Epithelial cell of proximal tubule (primary cell): ENCODE data around the gene HSD17B8. TPM values are rescaled to one million over a fixed set of nuclear protein-coding genes. Genes with fewer than 3 reads are reported as not detected.

Experiments
- DNase-seq: peaks from one replicate; pipeline ENCODE4 v3.0.0-alpha.2; 2011; ENCODE audit warnings: low read depth
- H3K4me3 ChIP-seq: 2 replicates; pipeline ENCODE4 v1.5.1; 2011; ENCODE audit warnings: low read depth, mild to moderate bottlenecking, low read length
- total RNA-seq: library from RNA; depleted of rRNA; stranded (reverse); fragments of >200 nt; gene quantifications from 2 replicates; pipeline ENCODE4 v1.2.3, GENCODE V29; 2015
- TF ChIP-seq, protein P1 (sequence below): conservative IDR thresholded peaks from 2 replicates; pipeline ENCODE4 v1.5.1; 2012; ENCODE audit warnings: low read depth, mild to moderate bottlenecking, low read length

HSD17B8 gene
- total RNA-seq, 1 donor from 2014 or later, result 16.3 TPM

GRCh38 chr6:33167374-33168283 is 36.8 kb upstream of the HSD17B8 start:
- DNase-seq, result no peak

DNA sequence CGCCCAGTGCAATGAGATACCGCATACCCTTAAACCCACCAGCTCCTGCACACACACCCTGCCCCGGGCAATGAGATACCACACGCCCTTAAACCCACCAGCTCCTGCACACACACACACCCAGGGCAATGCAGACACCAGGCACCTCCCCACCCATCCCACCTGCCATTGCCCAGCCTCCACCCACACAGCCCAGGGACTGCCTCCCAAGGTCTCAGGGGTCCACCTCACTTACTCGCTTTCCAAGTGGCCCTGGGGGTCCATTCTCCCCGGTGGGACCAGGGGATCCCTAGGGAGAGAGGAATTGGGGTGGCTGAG is 36.2 kb upstream of the HSD17B8 start:
- no peak overlapping the region for H3K4me3 ChIP-seq
- TF ChIP-seq, protein P1, sequence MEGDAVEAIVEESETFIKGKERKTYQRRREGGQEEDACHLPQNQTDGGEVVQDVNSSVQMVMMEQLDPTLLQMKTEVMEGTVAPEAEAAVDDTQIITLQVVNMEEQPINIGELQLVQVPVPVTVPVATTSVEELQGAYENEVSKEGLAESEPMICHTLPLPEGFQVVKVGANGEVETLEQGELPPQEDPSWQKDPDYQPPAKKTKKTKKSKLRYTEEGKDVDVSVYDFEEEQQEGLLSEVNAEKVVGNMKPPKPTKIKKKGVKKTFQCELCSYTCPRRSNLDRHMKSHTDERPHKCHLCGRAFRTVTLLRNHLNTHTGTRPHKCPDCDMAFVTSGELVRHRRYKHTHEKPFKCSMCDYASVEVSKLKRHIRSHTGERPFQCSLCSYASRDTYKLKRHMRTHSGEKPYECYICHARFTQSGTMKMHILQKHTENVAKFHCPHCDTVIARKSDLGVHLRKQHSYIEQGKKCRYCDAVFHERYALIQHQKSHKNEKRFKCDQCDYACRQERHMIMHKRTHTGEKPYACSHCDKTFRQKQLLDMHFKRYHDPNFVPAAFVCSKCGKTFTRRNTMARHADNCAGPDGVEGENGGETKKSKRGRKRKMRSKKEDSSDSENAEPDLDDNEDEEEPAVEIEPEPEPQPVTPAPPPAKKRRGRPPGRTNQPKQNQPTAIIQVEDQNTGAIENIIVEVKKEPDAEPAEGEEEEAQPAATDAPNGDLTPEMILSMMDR, result no peak
- DNase-seq, result no peak

More at GRCh38 chr6:33167374-33168283, 36.8 kb upstream of the HSD17B8 start:
- no peak overlapping the region for H3K4me3 ChIP-seq
- TF ChIP-seq, protein P1, result no peak

DNA sequence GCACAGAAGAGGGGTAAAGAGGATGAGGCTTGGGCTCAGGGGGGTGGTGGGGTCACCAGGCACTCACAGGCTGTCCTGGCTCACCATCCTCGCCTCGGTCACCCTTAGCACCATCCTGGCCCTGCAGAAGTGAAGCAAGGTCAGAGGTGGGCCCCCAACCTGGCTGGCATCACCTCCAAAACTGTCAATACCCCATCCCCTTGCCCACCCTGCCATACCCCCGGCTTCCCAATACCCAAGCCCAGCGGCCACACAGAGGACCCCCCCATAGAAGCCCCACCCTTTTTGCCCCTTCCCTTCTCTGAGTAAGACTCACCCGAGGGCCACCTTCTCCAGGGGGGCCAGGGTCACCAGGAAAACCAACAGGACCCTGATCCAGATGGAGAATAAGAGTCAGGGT is 35.8 kb upstream of the HSD17B8 start:
- no peak overlapping the region for H3K4me3 ChIP-seq
- DNase-seq, result no peak
- TF ChIP-seq, protein P1, result no peak

GRCh38 chr6:33169291-33170175 is 34.9 kb upstream of the HSD17B8 start:
- no peak for DNase-seq
- TF ChIP-seq, protein P1, result no peak
- H3K4me3 ChIP-seq, result no peak overlapping the region

DNA sequence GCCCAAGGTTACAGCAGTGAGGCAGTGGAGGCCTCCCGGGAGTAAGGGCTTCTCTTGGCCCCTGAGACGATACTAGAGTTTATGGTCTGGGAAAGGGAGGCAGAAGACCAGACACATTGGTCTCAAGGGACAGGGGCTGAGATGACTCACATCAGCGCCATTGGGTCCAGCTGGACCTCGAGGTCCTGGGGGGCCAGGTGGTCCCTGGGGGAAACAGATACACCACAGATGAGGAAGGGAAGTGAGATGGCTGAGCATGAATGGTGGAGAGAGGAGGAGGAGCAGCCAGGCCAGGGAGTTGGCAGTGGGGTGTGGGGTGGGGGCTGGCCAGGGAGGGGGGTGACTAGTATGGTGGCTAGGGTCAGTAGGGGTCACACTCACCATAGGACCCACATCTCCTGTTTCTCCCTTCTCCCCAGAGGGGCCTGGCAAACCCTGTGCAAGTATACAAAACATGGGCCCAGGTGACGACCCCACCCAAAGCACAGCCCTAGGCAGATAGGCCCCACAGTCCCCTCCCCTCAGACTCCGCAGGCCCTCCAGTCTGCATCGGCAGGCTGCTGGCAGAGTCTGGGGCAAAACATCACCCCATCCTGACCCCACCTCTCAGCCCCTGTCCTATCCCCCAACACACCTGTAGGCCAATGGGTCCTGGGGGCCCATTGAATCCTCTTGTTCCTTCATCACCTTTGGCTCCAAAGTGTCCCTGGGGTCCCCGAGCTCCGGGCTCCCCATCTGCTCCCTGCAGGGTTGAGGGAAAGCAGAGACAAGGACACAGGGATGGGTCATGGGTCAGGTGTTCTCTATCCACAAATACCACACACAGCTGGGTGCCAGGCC is 34.1 kb upstream of the HSD17B8 start:
- DNase-seq, result no peak
- H3K4me3 ChIP-seq, result no peak overlapping the region
- TF ChIP-seq, protein P1, result no peak

DNA sequence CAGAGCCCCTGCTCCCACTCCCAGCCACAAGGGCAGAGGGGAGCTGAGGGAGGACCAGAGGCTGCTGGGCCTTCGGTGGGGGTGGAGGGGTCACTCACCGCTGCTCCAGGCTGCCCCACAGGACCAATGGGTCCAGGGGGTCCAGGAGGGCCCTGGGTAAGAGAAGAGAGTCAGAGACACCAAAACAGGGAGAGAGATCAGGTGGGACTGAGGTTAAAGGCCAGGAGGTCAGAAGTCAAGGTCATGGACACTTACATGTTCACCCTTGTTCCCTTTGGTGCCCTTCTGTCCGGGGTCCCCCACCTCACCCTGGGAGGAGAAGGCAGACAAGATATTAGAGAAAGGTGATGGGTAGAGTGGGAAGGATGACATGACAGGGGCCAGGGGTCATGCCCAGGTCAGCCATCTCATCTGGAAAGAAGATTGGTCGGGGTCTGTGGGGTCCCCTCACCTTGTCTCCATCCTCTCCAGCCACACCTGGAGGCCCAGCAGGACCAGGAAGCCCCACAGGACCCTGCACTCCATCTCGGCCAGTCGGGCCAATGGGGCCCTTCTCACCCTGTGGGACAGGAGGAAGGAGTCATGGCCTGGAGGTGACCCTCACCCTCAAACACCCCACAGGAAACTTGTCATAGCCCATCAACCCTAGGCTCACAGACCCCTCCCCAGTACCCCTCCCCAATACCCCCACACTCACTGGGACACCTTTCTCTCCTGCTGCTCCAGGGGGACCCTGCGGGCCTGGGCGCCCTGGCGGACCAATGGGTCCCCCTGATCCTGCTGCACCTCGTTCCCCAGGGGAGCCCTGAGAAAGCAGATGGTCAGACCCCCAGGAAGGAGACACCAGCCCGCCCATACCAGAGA is 33.2 kb upstream of the HSD17B8 start:
- TF ChIP-seq, protein P1, result no peak
- no peak for DNase-seq
- H3K4me3 ChIP-seq, result no peak overlapping the region
